HepG2 (cell line): ENCODE data around the gene ANKRD11. TPM values are rescaled to one million over a fixed set of nuclear protein-coding genes. Genes with fewer than 3 reads are reported as not detected.
A peak's percentile ranks its signal among the peaks of the same experiment; 100 is the strongest.

Source experiments
- ADNP ChIP-seq: sonication (generic); formaldehyde crosslinking; IDR thresholded peaks from 2 replicates; pipeline ENCODE4 v1.4.0; 2020; ENCODE audit warnings: missing genetic modification reagents
- AKNA ChIP-seq: sonication (generic); formaldehyde crosslinking; IDR thresholded peaks from 2 replicates; pipeline ENCODE4 v1.4.0; 2020; ENCODE audit warnings: missing genetic modification reagents, borderline replicate concordance
- ARID4A ChIP-seq: sonication (generic); formaldehyde crosslinking; IDR thresholded peaks from 2 replicates; pipeline ENCODE4 v1.5.0; 2020; ENCODE audit warnings: mild to moderate bottlenecking, missing genetic modification reagents, borderline replicate concordance
- HNRNPUL1 ChIP-seq: fragments of 200-400 bp; formaldehyde crosslinking; IDR thresholded peaks from 2 replicates; pipeline ENCODE4 v1.6.1; 2017; ENCODE audit warnings: low read depth, mild to moderate bottlenecking, low read length, moderate library complexity
- MEIS2 ChIP-seq: sonication (generic); formaldehyde crosslinking; IDR thresholded peaks from 2 replicates; pipeline ENCODE4 v1.9.0; 2021; ENCODE audit warnings: mild to moderate bottlenecking, missing genetic modification reagents
- NR1H2 ChIP-seq: sonication (generic); formaldehyde crosslinking; IDR thresholded peaks from 2 replicates; pipeline ENCODE4 v1.8.1; 2022; ENCODE audit warnings: low read depth, missing genetic modification reagents, borderline replicate concordance
- STAT6 ChIP-seq: sonication (generic); formaldehyde crosslinking; IDR thresholded peaks from 2 replicates; pipeline ENCODE4 v1.4.0; 2020; ENCODE audit warnings: missing genetic modification reagents, mild to moderate bottlenecking, borderline replicate concordance
- XBP1 ChIP-seq: sonication (generic); formaldehyde crosslinking; IDR thresholded peaks from 2 replicates; pipeline ENCODE4 v1.5.0; 2020; ENCODE audit warnings: missing genetic modification reagents
- ZBTB33 ChIP-seq: sonication (generic); formaldehyde crosslinking; IDR thresholded peaks from 2 replicates; pipeline ENCODE4 v1.4.0; 2020; ENCODE audit warnings: missing genetic modification reagents
- ZBTB37 ChIP-seq: sonication (generic); formaldehyde crosslinking; IDR thresholded peaks from 2 replicates; pipeline ENCODE4 v1.4.0; 2020; ENCODE audit warnings: mild to moderate bottlenecking, missing genetic modification reagents
- ZNF619 ChIP-seq: sonication (generic); formaldehyde crosslinking; IDR thresholded peaks from 2 replicates; pipeline ENCODE4 v1.4.0; 2020; ENCODE audit warnings: mild to moderate bottlenecking, missing genetic modification reagents
- ZNF724P ChIP-seq: sonication (generic); formaldehyde crosslinking; IDR thresholded peaks from 2 replicates; pipeline ENCODE4 v1.8.0; 2022; ENCODE audit warnings: missing genetic modification reagents, borderline replicate concordance
- polyA plus RNA-seq, 8 experiments: library from polyadenylated mRNA; depleted of rRNA in 3 of 8; stranded (reverse) in 7 of 8; unstranded in 1 of 8; fragments of >200 nt; fragmentation: Illumina TruSeq in 4 of 8; extraction: Trizol in 4 of 8; gene quantifications; 2 replicates each; pipeline versions ENCODE4 v1.2.1 to v1.2.3, GENCODE V29; 2011 to 2016; ENCODE audit warnings: low read depth in 4 of 8, missing spikeins in 1 of 8, mixed read lengths in 1 of 8; ENCODE audit not compliant: insufficient read depth in 1 of 8
- total RNA-seq, 5 experiments: library from RNA; depleted of rRNA; stranded (reverse); fragments of >200 nt; fragmentation: Illumina TruSeq; extraction: Trizol; gene quantifications; 2 replicates each; pipeline ENCODE4 v1.2.3, GENCODE V29; 2016; ENCODE audit warnings: low read depth in 1 of 5

ANKRD11 gene
- total and polyA plus RNA-seq, 2 of the 13 experiments (the other 11 are each of a cell fraction or from before 2014, with no cell fraction given), result 21.4 to 38.4 TPM

GRCh38 chr16:89248196-89248982 is 242.0 kb downstream of the ANKRD11 start (continued):
- TF ChIP-seq AKNA (CRISPR knock-in tag) (no peak), ZBTB37 (CRISPR knock-in tag) (no peak), MEIS2 (CRISPR knock-in tag) (no peak), ADNP (CRISPR knock-in tag) (no peak), ZNF724P (CRISPR knock-in tag) (peak; percentile 53; the same call in 1 of the 2 replicates), ZNF619 (no peak), XBP1 (no peak), HNRNPUL1 (no peak), ZBTB33 (0 out of 2 replicates have a peak, but pooled peaks have one; percentile 47), STAT6 (CRISPR knock-in tag) (no peak), NR1H2 (no peak), ARID4A (CRISPR knock-in tag) (no peak)
